Measurements from ENCODE around the gene TBC1D16. TPM values are rescaled to one million over a fixed set of nuclear protein-coding genes. Genes with fewer than 3 reads are reported as not detected.

Gene TBC1D16
- total RNA-seq, 1 donor from 2014 or later, result 14.0 TPM

DNA sequence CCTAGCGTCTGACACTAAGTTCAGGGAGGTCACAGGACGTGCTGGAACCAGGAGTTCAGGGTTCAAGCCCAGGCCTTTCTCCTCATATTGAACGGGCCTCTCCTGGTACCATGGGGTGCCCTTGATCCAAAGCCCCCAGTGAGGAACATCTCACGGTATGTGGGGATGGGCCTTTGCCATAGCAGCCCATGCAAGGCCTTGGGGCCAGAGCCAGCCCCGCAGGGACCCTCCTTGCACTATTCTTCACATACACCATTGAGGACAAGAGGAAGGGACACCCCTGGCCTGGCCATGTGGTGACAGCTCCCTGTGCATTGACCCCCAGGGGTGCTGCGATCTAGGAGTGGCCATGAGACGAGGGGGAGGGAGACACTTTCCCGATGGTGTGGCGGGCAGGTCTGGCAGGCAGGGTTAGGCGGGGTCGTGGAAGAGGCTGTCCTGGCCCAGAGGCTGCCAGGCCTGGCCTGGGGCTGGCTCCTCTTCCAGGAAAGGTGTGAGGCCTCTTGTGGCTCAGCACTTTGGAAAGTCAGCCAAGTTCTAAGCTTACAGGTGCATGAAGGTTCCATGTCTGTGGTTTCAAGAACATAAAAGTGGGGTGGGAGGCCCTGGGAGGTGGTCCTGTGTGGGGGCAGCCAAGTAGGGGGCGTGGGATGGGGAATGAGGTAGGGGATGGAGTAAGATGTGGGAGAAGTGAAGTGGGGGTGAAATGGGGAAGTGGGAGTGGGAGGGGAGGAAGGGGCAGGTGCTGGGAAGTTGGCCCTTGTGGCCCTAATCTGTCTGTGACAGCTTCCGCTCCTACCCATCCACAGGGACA lies 107.8 kb downstream of the TBC1D16 start:
- ATAC-seq (ENCODE audit: poor library complexity), result no peak
- intact Hi-C loops (cut with DNase I), result no loop called here
- no peak for DNase-seq

DNA sequence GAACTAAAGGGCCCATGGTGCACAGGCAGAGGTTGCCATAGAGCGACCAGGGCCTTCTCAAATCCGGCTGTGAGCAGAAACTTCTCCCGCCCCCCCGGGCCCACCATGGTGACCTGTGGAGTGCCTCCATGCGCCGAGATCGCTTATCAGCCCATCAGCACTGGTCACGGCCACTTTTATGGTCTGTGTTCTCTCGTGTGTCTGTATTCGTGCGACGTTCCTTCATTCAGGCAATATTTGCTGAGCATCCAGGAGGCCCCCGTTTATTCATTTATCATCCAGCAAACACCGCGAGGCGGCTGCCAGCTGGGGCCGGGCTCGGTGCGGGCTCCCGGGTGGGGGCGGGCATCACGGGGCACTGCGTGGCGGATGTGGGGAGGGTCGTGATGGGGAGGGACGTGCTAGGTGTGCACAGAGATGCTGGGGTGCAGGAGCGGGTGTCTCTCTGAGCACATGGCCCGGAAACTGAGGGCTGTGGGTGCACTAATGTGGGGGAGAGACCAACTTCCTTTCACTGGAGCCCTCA lies 108.5 kb downstream of the TBC1D16 start:
- ATAC-seq (ENCODE audit: poor library complexity), result no peak
- no peak for DNase-seq
- intact Hi-C loops (cut with DNase I), result no loop called here

GRCh38 chr17:79926605-79927135 lies 109.0 kb downstream of the TBC1D16 start:
- no peak for DNase-seq
- ATAC-seq (ENCODE audit: poor library complexity), result no peak
- intact Hi-C loops (cut with DNase I), result no loop called here

DNA sequence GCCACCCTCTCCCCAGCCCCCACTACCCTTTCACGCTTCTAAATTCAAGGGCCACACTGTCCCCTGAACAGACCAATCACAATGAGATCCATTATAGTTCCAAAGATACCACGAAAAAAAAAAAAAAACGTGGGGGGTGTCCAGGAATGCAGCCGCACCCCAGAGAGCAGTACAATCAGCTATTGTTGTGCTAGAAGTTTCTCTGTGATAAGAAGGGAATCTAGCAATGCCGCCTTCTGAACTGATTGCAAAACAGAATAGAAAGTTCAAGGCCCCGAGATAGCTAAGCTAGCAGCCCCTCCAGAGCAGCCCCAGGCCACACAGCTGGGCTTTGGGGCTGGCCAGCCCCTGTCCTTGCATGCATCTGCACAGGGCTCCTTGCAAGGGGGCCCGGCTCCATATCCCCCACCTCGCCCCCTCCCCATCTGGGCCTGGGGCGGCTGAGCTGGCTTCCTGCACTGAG lies 109.5 kb downstream of the TBC1D16 start:
- ATAC-seq (ENCODE audit: poor library complexity), result no peak
- DNase-seq, result no peak
- intact Hi-C loops (cut with DNase I), result no loop called here

DNA sequence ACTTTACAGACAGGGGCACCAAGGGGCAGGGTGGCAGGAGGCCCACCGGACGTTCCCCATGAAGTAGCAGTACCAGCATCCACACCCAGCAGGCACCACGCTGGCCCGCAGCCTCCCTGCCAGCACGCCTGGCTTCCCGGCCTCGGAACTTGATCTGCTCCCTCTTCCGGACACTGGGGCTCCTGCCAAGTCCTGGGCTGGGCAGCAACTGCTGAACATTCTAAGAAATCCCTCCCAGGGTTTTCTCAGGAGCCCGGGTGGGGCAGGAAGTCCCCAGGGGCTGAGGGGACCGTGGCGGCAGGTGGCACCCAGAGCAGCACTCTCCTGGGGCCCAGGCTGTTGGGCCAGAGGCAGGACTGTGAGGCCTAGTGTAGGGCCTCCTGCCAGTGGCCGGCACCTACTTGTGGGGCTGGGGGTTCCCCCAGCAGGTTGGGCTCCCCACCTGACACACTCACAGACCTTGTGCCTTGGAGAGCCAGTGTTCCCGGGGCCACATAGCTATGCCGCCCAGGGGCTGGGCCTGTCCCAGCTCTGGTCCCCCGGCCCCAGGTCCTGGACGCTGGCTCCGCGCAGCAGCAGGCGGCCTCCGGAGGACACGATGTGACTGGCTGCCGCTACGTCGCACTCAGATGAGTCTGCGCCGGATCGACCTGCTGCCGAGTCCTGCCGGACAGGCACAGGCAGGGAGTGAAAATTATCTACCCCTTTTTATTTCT lies 110.3 kb downstream of the TBC1D16 start:
- ATAC-seq (ENCODE audit: poor library complexity), result peak; percentile 73
- intact Hi-C loops (cut with DNase I), result no loop called here

GRCh38 chr17:79924639-79924976 lies 111.1 kb downstream of the TBC1D16 start:
- DNase-seq, result no peak
- intact Hi-C loops (cut with DNase I), result no loop called here
- no peak for ATAC-seq (ENCODE audit: poor library complexity)

More for the DNA sequence above, 110.3 kb downstream of the TBC1D16 start:
- peak; percentile 81 for DNase-seq

GRCh38 chr17:79923974-79924638 lies 111.6 kb downstream of the TBC1D16 start:
- ATAC-seq (ENCODE audit: poor library complexity) (no peak), DNase-seq (no peak)
- intact Hi-C loops (cut with DNase I), result no loop called here

DNA sequence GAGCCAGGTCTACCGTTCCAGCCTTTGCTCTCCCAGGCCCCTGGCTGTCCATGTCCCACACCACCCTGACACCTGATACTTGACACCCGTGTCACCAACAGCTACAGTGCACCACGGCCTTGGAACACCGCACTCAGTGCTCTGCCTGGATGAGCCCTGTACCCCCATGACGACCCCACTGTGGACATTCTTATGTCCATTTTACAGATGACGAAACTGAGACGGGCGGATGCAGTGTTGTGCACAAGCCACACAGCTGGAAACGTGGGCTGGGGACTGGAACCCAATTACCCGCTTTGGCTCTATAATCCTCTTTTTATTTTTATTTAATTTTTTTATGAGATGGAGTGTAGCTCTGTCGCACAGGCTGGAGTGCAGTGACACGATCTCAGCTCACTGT lies 112.9 kb downstream of the TBC1D16 start:
- ATAC-seq (ENCODE audit: poor library complexity) (no peak), DNase-seq (no peak)
- intact Hi-C loops (cut with DNase I), result no loop called here

- DNase-seq (no peak), ATAC-seq (ENCODE audit: poor library complexity) (no peak)
- intact Hi-C loops (cut with DNase I), result no loop called here
Observed at GRCh38 chr17:79922116-79922601, 113.5 kb downstream of the TBC1D16 start.

DNA sequence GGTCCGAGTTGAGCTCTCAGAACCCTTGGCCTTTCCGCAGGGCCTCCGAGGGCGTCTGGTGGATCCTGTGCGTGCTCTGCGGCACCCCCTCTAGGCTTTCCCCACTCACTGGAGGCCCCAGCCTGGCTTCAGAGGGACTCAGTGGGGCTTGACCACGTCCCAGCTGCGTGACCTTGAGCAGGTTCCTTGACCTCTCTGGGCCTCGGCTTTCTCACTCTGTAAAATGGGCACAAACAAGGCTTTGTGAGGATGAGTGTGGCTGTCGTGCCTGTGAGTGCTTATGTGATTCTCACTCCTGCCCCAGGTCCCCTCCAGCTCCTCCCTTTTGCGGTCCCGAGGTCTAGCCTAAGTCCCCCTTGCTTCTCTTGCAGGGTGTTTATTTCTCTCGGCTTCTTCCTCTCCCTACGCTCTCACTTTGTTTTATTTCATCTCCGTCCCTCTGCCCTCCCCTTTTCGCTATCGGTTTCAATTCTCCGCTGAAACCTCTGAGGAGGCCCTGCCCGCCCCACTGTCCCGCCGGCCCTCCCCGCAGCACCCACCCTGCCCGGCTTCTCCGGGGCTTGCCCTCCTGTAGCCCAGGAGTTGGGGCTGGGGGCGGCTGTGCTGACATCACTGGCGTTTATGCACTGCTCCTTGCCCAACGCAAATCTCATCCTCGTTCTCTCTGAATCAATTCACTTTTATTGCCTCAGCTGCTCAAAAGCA lies 114.1 kb downstream of the TBC1D16 start:
- DNase-seq (no peak), ATAC-seq (ENCODE audit: poor library complexity) (no peak)
- intact Hi-C loops (cut with DNase I), result no loop called here

DNA sequence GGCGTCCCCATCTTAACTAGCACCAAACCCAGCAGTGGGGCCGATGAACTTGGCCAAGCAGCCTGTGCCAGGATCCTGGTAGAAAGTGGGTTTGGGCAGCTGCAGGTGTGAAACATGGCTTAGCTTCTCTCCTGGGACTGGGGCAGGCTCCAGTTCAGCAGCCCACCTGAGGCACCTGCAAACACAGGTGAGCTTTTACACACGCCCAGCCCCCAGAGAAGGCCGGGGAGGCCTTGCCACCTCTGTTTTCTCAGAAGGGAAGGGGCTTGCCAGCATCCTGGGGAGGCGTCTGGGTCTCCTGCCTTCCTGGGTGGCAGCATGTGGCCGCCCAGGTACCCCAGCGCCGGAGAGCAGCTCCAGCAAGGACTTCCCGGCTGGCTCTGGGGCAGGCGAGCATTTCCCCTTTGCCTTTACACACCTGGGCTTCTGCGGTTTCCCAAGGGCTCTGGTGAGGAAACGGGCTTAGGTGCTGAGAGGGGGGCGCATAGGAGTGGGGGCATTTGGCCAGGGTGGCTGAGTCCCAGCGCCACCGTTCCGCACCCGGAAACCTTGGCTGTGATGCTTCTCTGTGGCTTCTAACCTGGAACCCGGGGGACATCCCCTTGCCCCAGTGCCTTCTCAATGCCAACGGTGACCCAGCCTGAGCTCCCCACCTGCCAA lies 114.8 kb downstream of the TBC1D16 start:
- intact Hi-C loops (cut with DNase I), result no loop called here
- ATAC-seq (ENCODE audit: poor library complexity) (no peak), DNase-seq (no peak)

GRCh38 chr17:79919862-79920720 lies 115.6 kb downstream of the TBC1D16 start:
- ATAC-seq (ENCODE audit: poor library complexity) (no peak), DNase-seq (no peak)
- intact Hi-C loops (cut with DNase I), result loop anchor here (10.0 kb wide), 2 partner anchors 75 to 135 kb away; no protein-coding TSS in a partner anchor

GRCh38 chr17:79919164-79919585 lies 116.5 kb downstream of the TBC1D16 start:
- intact Hi-C loops (cut with DNase I), result loop anchor here (10.0 kb wide), 2 partner anchors 74 to 134 kb away; no protein-coding TSS in a partner anchor
- DNase-seq, result peak; percentile 93
- peak; percentile 96 for ATAC-seq (ENCODE audit: poor library complexity)

- ATAC-seq (ENCODE audit: poor library complexity) (no peak), DNase-seq (no peak)
- intact Hi-C loops (cut with DNase I), result loop anchor here (10.0 kb wide), 2 partner anchors 74 to 134 kb away; no protein-coding TSS in a partner anchor
Observed at GRCh38 chr17:79918581-79919163, 117.0 kb downstream of the TBC1D16 start.

DNA sequence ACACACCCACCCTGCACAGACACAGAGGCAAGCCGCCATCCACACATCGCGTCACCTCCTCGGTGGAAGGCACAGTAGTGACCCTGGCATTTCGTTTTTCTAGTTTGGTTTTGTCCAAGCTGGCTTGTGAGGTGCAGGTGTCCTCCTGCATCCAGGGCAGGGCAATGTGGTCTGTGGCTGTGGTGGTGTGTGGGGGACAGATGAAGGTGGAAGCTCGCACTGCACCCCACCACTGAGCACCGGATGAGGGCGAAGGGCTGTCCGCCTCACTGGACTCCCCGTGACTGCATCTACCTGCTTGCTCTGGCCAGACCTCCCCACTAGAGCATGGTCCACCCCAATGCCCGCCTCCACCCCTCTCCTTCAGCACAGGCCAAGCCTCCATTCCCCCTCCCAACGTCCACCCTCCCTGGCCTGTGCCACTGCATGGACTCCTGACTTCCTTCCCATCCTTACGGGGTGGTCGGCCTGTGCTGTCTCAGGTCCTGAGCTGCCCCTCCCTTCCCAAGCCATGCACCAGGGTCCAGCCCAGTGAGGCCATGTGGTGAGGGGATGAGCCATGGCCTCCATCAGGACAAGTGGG lies 117.7 kb downstream of the TBC1D16 start:
- DNase-seq (no peak), ATAC-seq (ENCODE audit: poor library complexity) (no peak)
- intact Hi-C loops (cut with DNase I), result loop anchor here (10.0 kb wide), 2 partner anchors 73 to 133 kb away; no protein-coding TSS in a partner anchor
